GM23338 (cell line): Measurements from ENCODE around the gene REEP5.

Experiments used
- CREB1 ChIP-seq: fragments of 250-450 bp; sonication (Bioruptor Pico); IDR thresholded peaks from 2 replicates; pipeline ENCODE4 v1.5.0; 2020; ENCODE audit warnings: low read depth, mild to moderate bottlenecking, moderate library complexity
- EZH2 ChIP-seq: fragments of 200-600 bp; sonication (generic); IDR thresholded peaks from one replicate; pipeline ENCODE4 v1.8.0; 2017; ENCODE audit warnings: antibody characterized with exemption, mild to moderate bottlenecking, low read depth; ENCODE audit not compliant: unreplicated experiment
- EZH2phosphoT487 ChIP-seq: fragments of 200-600 bp; sonication (generic); IDR thresholded peaks from one replicate; pipeline ENCODE4 v1.8.1; 2018; ENCODE audit warnings: antibody characterized with exemption; ENCODE audit not compliant: unreplicated experiment
- NANOG ChIP-seq: IDR thresholded peaks from 2 replicates; pipeline ENCODE4 v1.6.1; 2016; ENCODE audit warnings: antibody characterized with exemption, borderline replicate concordance
- POLR2AphosphoS5 ChIP-seq: IDR thresholded peaks from 2 replicates; pipeline ENCODE4 v1.6.1; 2016; ENCODE audit warnings: antibody characterized with exemption, low read depth
- STAT1 ChIP-seq: IDR thresholded peaks from one replicate; pipeline ENCODE4 v1.6.1; 2016; ENCODE audit warnings: antibody characterized with exemption; ENCODE audit not compliant: unreplicated experiment
- TF ChIP-seq, protein P1 (sequence below), 2 experiments: fragments of 200-600 bp in 1 of 2; sonication (generic) in 1 of 2; conservative IDR thresholded peaks; 2 replicates each; pipeline versions ENCODE4 v1.5.1 to v1.6.1; 2016 to 2017; ENCODE audit warnings: antibody characterized with exemption in 2 of 2, low read depth in 2 of 2, mild to moderate bottlenecking in 2 of 2, moderate library complexity in 1 of 2
- TF ChIP-seq, protein P2 (sequence below): IDR thresholded peaks from one replicate; pipeline ENCODE4 v1.6.1; 2018; ENCODE audit warnings: antibody characterized with exemption; ENCODE audit not compliant: unreplicated experiment

DNA sequence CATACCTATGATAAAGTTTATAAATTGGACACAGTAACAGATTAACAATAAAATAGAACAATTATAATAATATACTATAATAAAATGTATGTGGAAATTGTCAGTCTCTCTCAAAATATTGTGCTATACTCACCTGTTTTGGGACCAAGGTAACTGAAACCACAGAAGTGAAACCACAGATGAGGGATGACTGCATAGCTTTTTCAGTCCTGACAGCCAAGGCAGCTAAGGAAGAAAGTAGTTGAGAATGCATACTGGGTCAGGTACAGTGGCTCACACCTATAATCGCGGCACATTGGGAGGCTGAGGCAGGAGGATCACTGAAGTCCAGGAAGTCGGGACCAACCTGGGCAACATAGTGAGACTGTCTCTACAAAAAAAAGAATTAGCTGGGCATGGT is 52.1 kb downstream of the REEP5 start:
- TF ChIP-seq EZH2 (no peak), POLR2AphosphoS5 (no peak), EZH2phosphoT487 (no peak), CREB1 (no peak), STAT1 (no peak), NANOG (no peak)
- TF ChIP-seq, protein P1, sequence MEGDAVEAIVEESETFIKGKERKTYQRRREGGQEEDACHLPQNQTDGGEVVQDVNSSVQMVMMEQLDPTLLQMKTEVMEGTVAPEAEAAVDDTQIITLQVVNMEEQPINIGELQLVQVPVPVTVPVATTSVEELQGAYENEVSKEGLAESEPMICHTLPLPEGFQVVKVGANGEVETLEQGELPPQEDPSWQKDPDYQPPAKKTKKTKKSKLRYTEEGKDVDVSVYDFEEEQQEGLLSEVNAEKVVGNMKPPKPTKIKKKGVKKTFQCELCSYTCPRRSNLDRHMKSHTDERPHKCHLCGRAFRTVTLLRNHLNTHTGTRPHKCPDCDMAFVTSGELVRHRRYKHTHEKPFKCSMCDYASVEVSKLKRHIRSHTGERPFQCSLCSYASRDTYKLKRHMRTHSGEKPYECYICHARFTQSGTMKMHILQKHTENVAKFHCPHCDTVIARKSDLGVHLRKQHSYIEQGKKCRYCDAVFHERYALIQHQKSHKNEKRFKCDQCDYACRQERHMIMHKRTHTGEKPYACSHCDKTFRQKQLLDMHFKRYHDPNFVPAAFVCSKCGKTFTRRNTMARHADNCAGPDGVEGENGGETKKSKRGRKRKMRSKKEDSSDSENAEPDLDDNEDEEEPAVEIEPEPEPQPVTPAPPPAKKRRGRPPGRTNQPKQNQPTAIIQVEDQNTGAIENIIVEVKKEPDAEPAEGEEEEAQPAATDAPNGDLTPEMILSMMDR (conservative IDR thresholded peaks at IDR 0.05; ENCODE audit: low read depth in 2 of 2): no peak
- TF ChIP-seq, protein P2, sequence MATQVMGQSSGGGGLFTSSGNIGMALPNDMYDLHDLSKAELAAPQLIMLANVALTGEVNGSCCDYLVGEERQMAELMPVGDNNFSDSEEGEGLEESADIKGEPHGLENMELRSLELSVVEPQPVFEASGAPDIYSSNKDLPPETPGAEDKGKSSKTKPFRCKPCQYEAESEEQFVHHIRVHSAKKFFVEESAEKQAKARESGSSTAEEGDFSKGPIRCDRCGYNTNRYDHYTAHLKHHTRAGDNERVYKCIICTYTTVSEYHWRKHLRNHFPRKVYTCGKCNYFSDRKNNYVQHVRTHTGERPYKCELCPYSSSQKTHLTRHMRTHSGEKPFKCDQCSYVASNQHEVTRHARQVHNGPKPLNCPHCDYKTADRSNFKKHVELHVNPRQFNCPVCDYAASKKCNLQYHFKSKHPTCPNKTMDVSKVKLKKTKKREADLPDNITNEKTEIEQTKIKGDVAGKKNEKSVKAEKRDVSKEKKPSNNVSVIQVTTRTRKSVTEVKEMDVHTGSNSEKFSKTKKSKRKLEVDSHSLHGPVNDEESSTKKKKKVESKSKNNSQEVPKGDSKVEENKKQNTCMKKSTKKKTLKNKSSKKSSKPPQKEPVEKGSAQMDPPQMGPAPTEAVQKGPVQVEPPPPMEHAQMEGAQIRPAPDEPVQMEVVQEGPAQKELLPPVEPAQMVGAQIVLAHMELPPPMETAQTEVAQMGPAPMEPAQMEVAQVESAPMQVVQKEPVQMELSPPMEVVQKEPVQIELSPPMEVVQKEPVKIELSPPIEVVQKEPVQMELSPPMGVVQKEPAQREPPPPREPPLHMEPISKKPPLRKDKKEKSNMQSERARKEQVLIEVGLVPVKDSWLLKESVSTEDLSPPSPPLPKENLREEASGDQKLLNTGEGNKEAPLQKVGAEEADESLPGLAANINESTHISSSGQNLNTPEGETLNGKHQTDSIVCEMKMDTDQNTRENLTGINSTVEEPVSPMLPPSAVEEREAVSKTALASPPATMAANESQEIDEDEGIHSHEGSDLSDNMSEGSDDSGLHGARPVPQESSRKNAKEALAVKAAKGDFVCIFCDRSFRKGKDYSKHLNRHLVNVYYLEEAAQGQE: no peak
